Measurements from ENCODE around the gene TRIM22. TPM values are rescaled to one million over a fixed set of nuclear protein-coding genes. Genes with fewer than 3 reads are reported as not detected.

Gene TRIM22
- total RNA-seq, 1 experiment from 2014 or later, result 24.1 TPM

GRCh38 chr11:5722622-5723021, 33.0 kb downstream of the TRIM22 start:
- H3K4me3 Mint-ChIP-seq (ENCODE audit: unreplicated experiment), result no peak overlapping the region
- H3K9me3 Mint-ChIP-seq (ENCODE audit: unreplicated experiment), result no peaks in the 10 kb centered on the region
- H3K27ac Mint-ChIP-seq (ENCODE audit: low read depth, unreplicated experiment), result no peak overlapping the region
- H3K27me3 Mint-ChIP-seq (ENCODE audit: insufficient read depth, unreplicated experiment), result peaks cover 91% of the 10 kb centered on the region
- TF ChIP-seq CTCF (IDR thresholded peaks at IDR 0.05; ENCODE audit: unreplicated experiment), result no peak
- H3K36me3 Mint-ChIP-seq (ENCODE audit: insufficient read depth, unreplicated experiment), result no peaks in the 10 kb centered on the region
- no peaks in the 10 kb centered on the region for H3K4me1 Mint-ChIP-seq (ENCODE audit: insufficient read depth, unreplicated experiment)
- DNase-seq (ENCODE audit: unreplicated experiment), result no peak
- BruUV-seq (replicated peaks), result no TSS peak
- intact Hi-C loops (cut with micrococcal nuclease), result no loop called here
- ChIA-PET POLR2A (no interaction called here), CTCF (no interaction called here)

GRCh38 chr11:5726351-5726750, 36.8 kb downstream of the TRIM22 start:
- CTCF ChIA-PET, result interaction anchor here (0.6 kb wide), 3 partner anchors 15 to 519 kb away, joined by 3 read pairs; partner anchors contain the start of gene TRIM5
- intact Hi-C loops (cut with micrococcal nuclease), result no loop called here
- H3K36me3 Mint-ChIP-seq (ENCODE audit: insufficient read depth, unreplicated experiment), result no peaks in the 10 kb centered on the region
- no TSS peak for BruUV-seq (replicated peaks)
- no peak overlapping the region for H3K4me3 Mint-ChIP-seq (ENCODE audit: unreplicated experiment)
- no peak overlapping the region for H3K27ac Mint-ChIP-seq (ENCODE audit: low read depth, unreplicated experiment)
- POLR2A ChIA-PET, result no interaction called here
- no peaks in the 10 kb centered on the region for H3K4me1 Mint-ChIP-seq (ENCODE audit: insufficient read depth, unreplicated experiment)
- H3K27me3 Mint-ChIP-seq (ENCODE audit: insufficient read depth, unreplicated experiment), result peaks cover 65% of the 10 kb centered on the region
- H3K9me3 Mint-ChIP-seq (ENCODE audit: unreplicated experiment), result no peaks in the 10 kb centered on the region
- DNase-seq (ENCODE audit: unreplicated experiment), result no peak
- TF ChIP-seq CTCF (IDR thresholded peaks at IDR 0.05; ENCODE audit: unreplicated experiment), result no peak

GRCh38 chr11:5727691-5728090, 38.1 kb downstream of the TRIM22 start:
- Mint-ChIP-seq H3K27ac (ENCODE audit: low read depth, unreplicated experiment) (no peak overlapping the region), H3K4me3 (ENCODE audit: unreplicated experiment) (no peak overlapping the region), H3K27me3 (ENCODE audit: insufficient read depth, unreplicated experiment) (peaks cover 58% of the 10 kb centered on the region), H3K9me3 (ENCODE audit: unreplicated experiment) (no peaks in the 10 kb centered on the region), H3K36me3 (ENCODE audit: insufficient read depth, unreplicated experiment) (no peaks in the 10 kb centered on the region), H3K4me1 (ENCODE audit: insufficient read depth, unreplicated experiment) (no peaks in the 10 kb centered on the region)
- no peak for DNase-seq (ENCODE audit: unreplicated experiment)
- BruUV-seq (replicated peaks), result no TSS peak
- intact Hi-C loops (cut with micrococcal nuclease), result no loop called here
- POLR2A ChIA-PET, result no interaction called here
- TF ChIP-seq CTCF (IDR thresholded peaks at IDR 0.05; ENCODE audit: unreplicated experiment), result no peak
- CTCF ChIA-PET, result interaction anchor here (1.0 kb wide), 1 partner anchor 346 kb away, joined by 4 read pairs; no protein-coding TSS in a partner anchor

GRCh38 chr11:5736396-5736795, 46.8 kb downstream of the TRIM22 start, which contains the start of gene OR56B1:
OR56B1 (plus strand) TSS chr11:5736448; CDS start chr11:5736517, 69 bp downstream.
- no peaks in the 10 kb centered on the region for H3K9me3 Mint-ChIP-seq (ENCODE audit: unreplicated experiment)
- H3K4me1 Mint-ChIP-seq (ENCODE audit: insufficient read depth, unreplicated experiment), result no peaks in the 10 kb centered on the region
- BruUV-seq (replicated peaks), result no TSS peak
- no peak within 1 kb of the TSS for H3K4me3 Mint-ChIP-seq (ENCODE audit: unreplicated experiment)
- peaks cover 49% of the 10 kb centered on the region for H3K27me3 Mint-ChIP-seq (ENCODE audit: insufficient read depth, unreplicated experiment)
- no peak for DNase-seq (ENCODE audit: unreplicated experiment)
- TF ChIP-seq CTCF (IDR thresholded peaks at IDR 0.05; ENCODE audit: unreplicated experiment), result no peak
- intact Hi-C loops (cut with micrococcal nuclease), result no loop called here
- no peak within 1 kb of the TSS for H3K27ac Mint-ChIP-seq (ENCODE audit: low read depth, unreplicated experiment)
- POLR2A ChIA-PET, result no interaction called here
- CTCF ChIA-PET, result no interaction called here
- no peaks in the 10 kb centered on the region for H3K36me3 Mint-ChIP-seq (ENCODE audit: insufficient read depth, unreplicated experiment)

Data from MCF 10A (cell line).